GM23338 (cell line): ENCODE results near the gene NRP1. TPM values are rescaled to one million over a fixed set of nuclear protein-coding genes. Genes with fewer than 3 reads are reported as not detected.

ENCODE experiments used
- ATAC-seq: fragments of 200-7000 bp; cut with Tn5 transposase; 3 replicates; pipeline ENCODE4 v1.9.1; 2020
- DNase-seq: peaks from one replicate; pipeline ENCODE4 v3.0.0-alpha.2; 2015; ENCODE audit warnings: low spot score
- H2AFZ ChIP-seq: fragments of 200-600 bp; sonication (generic); 2 replicates; pipeline ENCODE4 v1.8.0; 2016; ENCODE audit warnings: antibody characterized with exemption, mild to moderate bottlenecking, moderate library complexity
- H3F3A ChIP-seq: fragments of 200-600 bp; sonication (generic); replicated peaks from 2 replicates; pipeline ENCODE4 v1.8.0; 2017; ENCODE audit warnings: antibody characterized with exemption, mixed run types, low read depth
- H3K27ac ChIP-seq: fragments of 200-600 bp; sonication (generic); 2 replicates; pipeline ENCODE4 v1.6.1; 2016; ENCODE audit warnings: low read depth
- H3K27me3 ChIP-seq: fragments of 200-600 bp; sonication (generic); 2 replicates; pipeline ENCODE4 v1.8.0; 2016; ENCODE audit warnings: mild to moderate bottlenecking, mixed run types, moderate library complexity; ENCODE audit not compliant: insufficient read depth
- H3K36me3 ChIP-seq: fragments of 200-600 bp; sonication (generic); 2 replicates; pipeline ENCODE4 v1.8.0; 2016; ENCODE audit warnings: mild to moderate bottlenecking; ENCODE audit not compliant: insufficient read depth
- H3K4me1 ChIP-seq: fragments of 200-600 bp; sonication (generic); 2 replicates; pipeline ENCODE4 v1.8.0; 2016; ENCODE audit warnings: mild to moderate bottlenecking, moderate library complexity; ENCODE audit not compliant: insufficient read depth
- H3K4me2 ChIP-seq: fragments of 200-600 bp; sonication (generic); 2 replicates; pipeline ENCODE4 v1.7.1; 2017; ENCODE audit warnings: mixed run types
- H3K4me3 ChIP-seq: fragments of 200-600 bp; sonication (generic); 2 replicates; pipeline ENCODE4 v1.6.1; 2016; ENCODE audit warnings: mixed run types
- H3K79me2 ChIP-seq: fragments of 200-600 bp; sonication (generic); replicated peaks from 2 replicates; pipeline ENCODE4 v1.8.0; 2017; ENCODE audit warnings: mild to moderate bottlenecking; ENCODE audit not compliant: insufficient read depth
- H3K9me2 ChIP-seq: fragments of 200-600 bp; sonication (generic); 2 replicates; pipeline ENCODE4 v1.8.0; 2017; ENCODE audit not compliant: insufficient read depth
- H4K20me1 ChIP-seq: fragments of 200-600 bp; sonication (generic); replicated peaks from 2 replicates; pipeline ENCODE4 v1.8.0; 2017; ENCODE audit warnings: mild to moderate bottlenecking; ENCODE audit not compliant: insufficient read depth
- H3K27ac Mint-ChIP-seq: 2 replicates; pipeline ENCODE4 v1.8.0; 2020; ENCODE audit warnings: inconsistent platforms, mild to moderate bottlenecking, moderate library complexity, mixed read lengths
- H3K27me3 Mint-ChIP-seq: 3 replicates; pipeline ENCODE4 v1.8.0; 2022; ENCODE audit warnings: low read depth, mild to moderate bottlenecking, moderate library complexity, mixed read lengths, inconsistent platforms; ENCODE audit not compliant: insufficient read depth, poor library complexity
- H3K36me3 Mint-ChIP-seq: 3 replicates; pipeline ENCODE4 v1.8.0; 2021; ENCODE audit warnings: low read depth, mild to moderate bottlenecking, inconsistent platforms, moderate library complexity, mixed read lengths
- H3K4me1 Mint-ChIP-seq: 3 replicates; pipeline ENCODE4 v1.8.0; 2020; ENCODE audit warnings: mild to moderate bottlenecking, inconsistent platforms, mixed read lengths
- H3K4me3 Mint-ChIP-seq: 3 replicates; pipeline ENCODE4 v1.8.0; 2021; ENCODE audit warnings: moderate library complexity, mild to moderate bottlenecking, inconsistent platforms, mixed read lengths
- H3K9me3 Mint-ChIP-seq: 3 replicates; pipeline ENCODE4 v1.8.0; 2020; ENCODE audit warnings: moderate library complexity, mild to moderate bottlenecking, inconsistent platforms, mixed read lengths
- CREB1 ChIP-seq: fragments of 250-450 bp; sonication (Bioruptor Pico); IDR thresholded peaks from 2 replicates; pipeline ENCODE4 v1.5.0; 2020; ENCODE audit warnings: low read depth, mild to moderate bottlenecking, moderate library complexity
- CTCF ChIP-seq, 2 experiments: fragments of 200-600 bp in 1 of 2; sonication (generic) in 1 of 2; conservative IDR thresholded peaks; 2 replicates each; pipeline versions ENCODE4 v1.5.1 to v1.6.1; 2016 to 2017; ENCODE audit warnings: antibody characterized with exemption in 2 of 2, low read depth in 2 of 2, mild to moderate bottlenecking in 2 of 2, moderate library complexity in 1 of 2
- ETS1 ChIP-seq: IDR thresholded peaks from 2 replicates; pipeline ENCODE4 v1.6.1; 2016; ENCODE audit warnings: antibody characterized with exemption
- NANOG ChIP-seq: IDR thresholded peaks from 2 replicates; pipeline ENCODE4 v1.6.1; 2016; ENCODE audit warnings: antibody characterized with exemption, borderline replicate concordance
- POLR2AphosphoS5 ChIP-seq: IDR thresholded peaks from 2 replicates; pipeline ENCODE4 v1.6.1; 2016; ENCODE audit warnings: antibody characterized with exemption, low read depth
- REST ChIP-seq: IDR thresholded peaks from one replicate; pipeline ENCODE4 v1.6.1; 2018; ENCODE audit warnings: antibody characterized with exemption; ENCODE audit not compliant: unreplicated experiment
- STAT1 ChIP-seq: IDR thresholded peaks from one replicate; pipeline ENCODE4 v1.6.1; 2016; ENCODE audit warnings: antibody characterized with exemption; ENCODE audit not compliant: unreplicated experiment
- ZNF114 ChIP-seq: fragments of 250-450 bp; sonication (Bioruptor Pico); IDR thresholded peaks from 2 replicates; pipeline ENCODE4 v1.5.0; 2020; ENCODE audit warnings: mild to moderate bottlenecking, moderate library complexity
- ZNF331 ChIP-seq: fragments of 250-450 bp; sonication (Bioruptor Pico); IDR thresholded peaks from 2 replicates; pipeline ENCODE4 v1.5.0; 2020; ENCODE audit warnings: low read depth, mild to moderate bottlenecking, moderate library complexity
- ZNF462 ChIP-seq: fragments of 250-450 bp; sonication (Bioruptor Pico); IDR thresholded peaks from 2 replicates; pipeline ENCODE4 v1.5.0; 2020; ENCODE audit warnings: mild to moderate bottlenecking, moderate library complexity
- polyA plus RNA-seq: library from polyadenylated mRNA; unstranded; fragments of >200 nt; fragmentation: Nextera tagmentation; extraction: Ambion mirVana; gene quantifications from 2 replicates; pipeline ENCODE4 v1.2.1, GENCODE V29; 2016
- total RNA-seq: library from RNA; depleted of rRNA; stranded (reverse); fragments of >200 nt; shearing (Covaris generic); gene quantifications from 2 replicates; pipeline ENCODE4 v1.2.3, GENCODE V29; 2014

The NRP1 gene
- total and polyA plus RNA-seq, 2 experiments from 2014 or later = 2.9 to 3.5 TPM

- Histone ChIP-seq H3K79me2 (no peaks in the 10 kb centered on the region), H3K4me3 (no peak overlapping the region), H3K36me3 (no peaks in the 10 kb centered on the region), H2AFZ (no peak overlapping the region), H3F3A (no peaks in the 10 kb centered on the region; the same call in 1 of the 2 replicates), H4K20me1 (no peaks in the 10 kb centered on the region), H3K27ac (no peak overlapping the region), H3K27me3 (no peaks in the 10 kb centered on the region), H3K9me2 (no peaks in the 10 kb centered on the region), H3K4me1 (peaks cover 18% of the 10 kb centered on the region), H3K4me2 (no peak overlapping the region)
- TF ChIP-seq ETS1 (no peak), CREB1 (CRISPR knock-in tag) (no peak), ZNF462 (no peak), STAT1 (no peak), POLR2AphosphoS5 (no peak), ZNF331 (no peak), CTCF (conservative IDR thresholded peaks at IDR 0.05; ENCODE audit: low read depth in 2 of 2) (no peak), ZNF114 (CRISPR knock-in tag) (no peak), REST (no peak), NANOG (no peak)
- H3K4me1 Mint-ChIP-seq = peaks cover 12% of the 10 kb centered on the region
- DNase-seq (no peak), ATAC-seq (no peak)
- no peak overlapping the region for H3K4me3 Mint-ChIP-seq
- no peaks in the 10 kb centered on the region for H3K9me3 Mint-ChIP-seq
- peaks cover 3% of the 10 kb centered on the region for H3K27me3 Mint-ChIP-seq
- no peak overlapping the region for H3K27ac Mint-ChIP-seq
- no peaks in the 10 kb centered on the region for H3K36me3 Mint-ChIP-seq
These were observed 57.3 kb downstream of the NRP1 start for GRCh38 chr10:33277135-33277536.
